Uterus (tissue), 4 donors: ENCODE data around the gene CPTP. TPM values are rescaled to one million over a fixed set of nuclear protein-coding genes. Genes with fewer than 3 reads are reported as not detected.
A peak's percentile ranks its signal among the peaks of the same experiment; 100 is the strongest.

Experiments
- DNase-seq, 2 donors: peaks; one replicate each; pipeline ENCODE4 v3.0.0-alpha.2; 2019 to 2020
- H3K27ac ChIP-seq, 2 donors: fragments of 200-600 bp; sonication (generic); 1 replicate in 1 of 2; 2 replicates in 1 of 2; pipeline ENCODE4 v1.5.1; 2016 to 2018
- H3K27me3 ChIP-seq, 2 donors: fragments of 200-600 bp; sonication (generic); one replicate each; pipeline ENCODE4 v1.5.1; 2018 to 2019; ENCODE audit warnings: control low read depth in 1 of 2
- H3K36me3 ChIP-seq, 2 donors: fragments of 200-600 bp; sonication (generic); one replicate each; pipeline ENCODE4 v1.5.1; 2019; ENCODE audit warnings: control low read depth in 1 of 2
- H3K4me1 ChIP-seq, 2 donors: fragments of 200-600 bp; sonication (generic); one replicate each; pipeline ENCODE4 v1.5.1; 2018 to 2019; ENCODE audit warnings: control low read depth in 1 of 2
- H3K4me3 ChIP-seq, 2 donors: fragments of 200-600 bp; sonication (generic); 1 replicate in 1 of 2; 2 replicates in 1 of 2; pipeline ENCODE4 v1.5.1; 2018 to 2019; ENCODE audit warnings: mild to moderate bottlenecking in 1 of 2
- H3K9me3 ChIP-seq, 2 donors: fragments of 200-600 bp; sonication (generic); one replicate each; pipeline ENCODE4 v1.5.1; 2019; ENCODE audit warnings: control low read depth in 1 of 2
- CTCF ChIP-seq, 4 experiments: fragments of 200-600 bp in 2 of 4; fragments of 450-650 bp in 2 of 4; sonication (generic) in 2 of 4; IDR thresholded peaks; one replicate each; pipeline ENCODE4 v1.5.1; 2016 to 2019; ENCODE audit warnings: antibody characterized with exemption in 4 of 4, mild to moderate bottlenecking in 2 of 4, moderate library complexity in 1 of 4
- POLR2A ChIP-seq, 2 donors: fragments of 450-650 bp; IDR thresholded peaks; one replicate each; pipeline ENCODE4 v1.6.1; 2016; ENCODE audit warnings: antibody characterized with exemption in 2 of 2, mild to moderate bottlenecking in 1 of 2, moderate library complexity in 1 of 2
- intact Hi-C: fragments of 100-400 bp; cut with DNase I; formaldehyde crosslinking; loops from one replicate; pipeline ENCODE4 v1.15.1; 2023; ENCODE audit warnings: low total_unique reads
- total RNA-seq, 4 donors: library from RNA; depleted of rRNA in 3 of 4; stranded (reverse); fragments of >200 nt in 3 of 4; gene quantifications; one replicate each; pipeline versions ENCODE4 v1.1.0 to v1.2.4, GENCODE V29; 2014 to 2023
- donor health status: DM: yes; HTN: yes; CAD: no.

The CPTP gene
- total RNA-seq, 4 donors from 2014 or later: 3.5 to 23.9 (median 16.4) TPM

- Histone ChIP-seq H3K27ac (peak overlapping the region in 1 of 2 donors; percentile 23), H3K27me3 (no peaks in the 10 kb centered on the region), H3K4me1 (peaks cover 16 to 25% of the 10 kb centered on the region in 2 donors), H3K36me3 (no peaks in the 10 kb centered on the region), H3K4me3 (no peak overlapping the region), H3K9me3 (no peaks in the 10 kb centered on the region)
- TF ChIP-seq CTCF (IDR thresholded peaks at IDR 0.05) (no peak), POLR2A (IDR thresholded peaks at IDR 0.05) (no peak)
- no peak for DNase-seq
- intact Hi-C loops: no loop called here
Measured at GRCh38 chr1:1345860-1346500, 21.4 kb downstream of the CPTP start.

- Histone ChIP-seq H3K9me3 (no peaks in the 10 kb centered on the region), H3K27ac (peak overlapping the region in 1 of 2 donors; percentile 4), H3K27me3 (no peaks in the 10 kb centered on the region), H3K36me3 (no peaks in the 10 kb centered on the region), H3K4me3 (no peak overlapping the region), H3K4me1 (peaks cover 16 to 25% of the 10 kb centered on the region in 2 donors)
- no peak for DNase-seq
- TF ChIP-seq CTCF (IDR thresholded peaks at IDR 0.05) (no peak), POLR2A (IDR thresholded peaks at IDR 0.05) (no peak)
- intact Hi-C loops: no loop called here
Measured at GRCh38 chr1:1346501-1346890, 21.9 kb downstream of the CPTP start.

- Histone ChIP-seq H3K27ac (peak overlapping the region in 1 of 2 donors; percentile 73), H3K4me3 (peak overlapping the region in 1 of 2 donors; percentile 85), H3K4me1 (peaks cover 16 to 25% of the 10 kb centered on the region in 2 donors), H3K36me3 (no peaks in the 10 kb centered on the region), H3K9me3 (no peaks in the 10 kb centered on the region), H3K27me3 (no peaks in the 10 kb centered on the region)
- no peak for TF ChIP-seq POLR2A (IDR thresholded peaks at IDR 0.05)
- no peak for TF ChIP-seq CTCF (IDR thresholded peaks at IDR 0.05)
- DNase-seq: no peak
- intact Hi-C loops: no loop called here
Measured at GRCh38 chr1:1347026-1347595, 22.5 kb downstream of the CPTP start.

- Histone ChIP-seq H3K4me1 (peaks cover 16 to 25% of the 10 kb centered on the region in 2 donors), H3K27me3 (no peaks in the 10 kb centered on the region), H3K27ac (peak overlapping the region; percentile 73 to 83), H3K36me3 (no peaks in the 10 kb centered on the region), H3K9me3 (no peaks in the 10 kb centered on the region), H3K4me3 (peak overlapping the region; percentile 50 to 85)
- no peak for DNase-seq
- intact Hi-C loops: no loop called here
- TF ChIP-seq CTCF (IDR thresholded peaks at IDR 0.05) (no peak), POLR2A (IDR thresholded peaks at IDR 0.05) (no peak)
Measured at GRCh38 chr1:1347663-1348419, 23.2 kb downstream of the CPTP start.
